Parathyroid adenoma (tissue), 2 donors: ENCODE data around the gene KDR.

Source experiments
- H2AFZ ChIP-seq: fragments of 300-600 bp; sonication (generic); one replicate; pipeline ENCODE4 v1.7.0; 2017; ENCODE audit warnings: antibody characterized with exemption, mild to moderate bottlenecking
- H3K27ac ChIP-seq: fragments of 300-600 bp; sonication (generic); one replicate; pipeline ENCODE4 v1.7.0; 2017
- H3K27me3 ChIP-seq: fragments of 300-600 bp; sonication (generic); one replicate; pipeline ENCODE4 v1.7.0; 2017; ENCODE audit warnings: low read length; ENCODE audit not compliant: control insufficient read depth, insufficient read depth
- H3K36me3 ChIP-seq: fragments of 300-600 bp; sonication (generic); one replicate; pipeline ENCODE4 v1.7.0; 2017; ENCODE audit warnings: low read length; ENCODE audit not compliant: control insufficient read depth, insufficient read depth
- H3K4me1 ChIP-seq: fragments of 300-600 bp; sonication (generic); one replicate; pipeline ENCODE4 v1.7.0; 2017; ENCODE audit warnings: control low read depth
- H3K4me2 ChIP-seq: fragments of 300-600 bp; sonication (generic); one replicate; pipeline ENCODE4 v1.7.0; 2017; ENCODE audit warnings: low read length
- H3K4me3 ChIP-seq: fragments of 300-600 bp; sonication (generic); one replicate; pipeline ENCODE4 v1.7.0; 2017; ENCODE audit warnings: low read depth, low read length
- H3K79me2 ChIP-seq: fragments of 300-600 bp; sonication (generic); one replicate; pipeline ENCODE4 v1.7.0; 2017; ENCODE audit warnings: control low read depth
- H3K9ac ChIP-seq: fragments of 300-600 bp; sonication (generic); one replicate; pipeline ENCODE4 v1.7.0; 2017; ENCODE audit warnings: mild to moderate bottlenecking
- H3K9me3 ChIP-seq: fragments of 300-600 bp; sonication (generic); one replicate; pipeline ENCODE4 v1.7.0; 2017; ENCODE audit warnings: low read length; ENCODE audit not compliant: control insufficient read depth
- TF ChIP-seq, protein P1 (sequence below): fragments of 300-600 bp; sonication (generic); IDR thresholded peaks from one replicate; pipeline ENCODE4 v1.7.0; 2017; ENCODE audit warnings: antibody characterized with exemption, mild to moderate bottlenecking
- donor health status: primary hyperparathyroidism.

The KDR gene

DNA sequence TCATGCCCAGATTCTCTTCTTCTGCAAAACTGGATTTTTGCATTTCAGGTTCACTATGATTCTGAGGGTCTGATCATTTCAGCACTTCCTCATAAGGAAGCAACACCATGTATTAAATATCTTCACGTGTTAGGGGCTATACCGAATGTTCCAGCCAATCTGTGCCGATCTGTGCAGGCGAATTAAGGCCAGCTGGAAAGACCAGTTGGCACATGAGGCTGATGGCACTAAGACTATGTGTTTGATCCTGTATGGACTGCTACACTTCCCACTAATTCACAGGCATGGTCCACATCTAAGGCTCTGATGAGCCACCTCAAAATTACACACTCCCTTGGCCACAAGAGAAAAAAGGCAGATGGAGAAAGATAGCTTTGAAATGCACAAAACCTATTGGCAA is 28.8 kb downstream of the KDR start:
- no peaks in the 10 kb centered on the region for H3K4me1 ChIP-seq

DNA sequence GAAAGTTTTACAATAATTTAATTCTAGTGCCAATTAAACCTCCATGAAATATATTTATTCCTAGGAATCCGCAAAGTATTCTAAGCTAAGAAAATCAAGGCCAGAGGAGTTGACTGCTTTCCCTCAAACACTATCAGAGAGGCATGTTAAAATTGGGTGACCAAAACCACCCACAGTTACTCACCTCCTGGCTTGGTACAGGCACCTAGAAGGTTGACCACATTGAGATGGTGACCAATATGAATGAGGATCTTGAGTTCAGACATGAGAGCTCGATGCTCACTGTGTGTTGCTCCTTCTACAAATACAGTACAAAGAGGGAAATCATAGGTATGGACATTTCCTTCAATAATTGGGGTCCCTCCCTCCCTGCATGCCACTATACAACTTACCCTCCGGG is 29.4 kb downstream of the KDR start:
- TF ChIP-seq, protein P1, sequence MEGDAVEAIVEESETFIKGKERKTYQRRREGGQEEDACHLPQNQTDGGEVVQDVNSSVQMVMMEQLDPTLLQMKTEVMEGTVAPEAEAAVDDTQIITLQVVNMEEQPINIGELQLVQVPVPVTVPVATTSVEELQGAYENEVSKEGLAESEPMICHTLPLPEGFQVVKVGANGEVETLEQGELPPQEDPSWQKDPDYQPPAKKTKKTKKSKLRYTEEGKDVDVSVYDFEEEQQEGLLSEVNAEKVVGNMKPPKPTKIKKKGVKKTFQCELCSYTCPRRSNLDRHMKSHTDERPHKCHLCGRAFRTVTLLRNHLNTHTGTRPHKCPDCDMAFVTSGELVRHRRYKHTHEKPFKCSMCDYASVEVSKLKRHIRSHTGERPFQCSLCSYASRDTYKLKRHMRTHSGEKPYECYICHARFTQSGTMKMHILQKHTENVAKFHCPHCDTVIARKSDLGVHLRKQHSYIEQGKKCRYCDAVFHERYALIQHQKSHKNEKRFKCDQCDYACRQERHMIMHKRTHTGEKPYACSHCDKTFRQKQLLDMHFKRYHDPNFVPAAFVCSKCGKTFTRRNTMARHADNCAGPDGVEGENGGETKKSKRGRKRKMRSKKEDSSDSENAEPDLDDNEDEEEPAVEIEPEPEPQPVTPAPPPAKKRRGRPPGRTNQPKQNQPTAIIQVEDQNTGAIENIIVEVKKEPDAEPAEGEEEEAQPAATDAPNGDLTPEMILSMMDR, result no peak
- Histone ChIP-seq H3K9me3 (no peaks in the 10 kb centered on the region), H3K4me2 (no peak overlapping the region), H3K4me3 (no peak overlapping the region), H3K9ac (no peak overlapping the region), H2AFZ (no peak overlapping the region), H3K79me2 (no peaks in the 10 kb centered on the region), H3K27ac (no peak overlapping the region), H3K4me1 (no peaks in the 10 kb centered on the region), H3K36me3 (no peaks in the 10 kb centered on the region), H3K27me3 (no peaks in the 10 kb centered on the region)

More for the DNA sequence above, 28.8 kb downstream of the KDR start:
- Histone ChIP-seq H3K9ac (no peak overlapping the region), H3K4me2 (no peak overlapping the region), H2AFZ (no peak overlapping the region), H3K9me3 (no peaks in the 10 kb centered on the region), H3K27ac (no peak overlapping the region), H3K79me2 (no peaks in the 10 kb centered on the region), H3K36me3 (no peaks in the 10 kb centered on the region), H3K4me3 (no peak overlapping the region), H3K27me3 (no peaks in the 10 kb centered on the region)
- TF ChIP-seq, protein P1, result no peak

DNA sequence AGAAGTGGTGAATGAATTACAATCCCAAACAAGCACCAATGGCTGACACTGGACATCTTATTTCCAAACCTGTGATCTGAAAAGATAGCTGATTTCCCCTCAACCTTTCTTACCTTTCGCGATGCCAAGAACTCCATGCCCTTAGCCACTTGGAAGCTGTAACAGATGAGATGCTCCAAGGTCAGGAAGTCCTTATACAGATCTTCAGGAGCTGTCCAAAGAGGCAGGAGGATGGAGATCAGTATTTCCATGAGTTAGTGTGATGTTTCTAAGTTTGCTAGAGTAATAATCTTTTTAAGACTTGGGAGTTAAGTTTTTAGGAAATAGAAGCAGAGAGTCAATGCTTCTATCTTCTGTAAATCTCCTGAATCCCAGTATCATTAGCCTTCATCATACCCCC is 32.9 kb downstream of the KDR start:
- Histone ChIP-seq H3K9ac (no peak overlapping the region), H3K4me1 (no peaks in the 10 kb centered on the region), H2AFZ (no peak overlapping the region), H3K4me2 (no peak overlapping the region), H3K27ac (no peak overlapping the region), H3K79me2 (no peaks in the 10 kb centered on the region), H3K9me3 (no peaks in the 10 kb centered on the region), H3K4me3 (no peak overlapping the region), H3K27me3 (no peaks in the 10 kb centered on the region), H3K36me3 (no peaks in the 10 kb centered on the region)
- TF ChIP-seq, protein P1, result no peak

DNA sequence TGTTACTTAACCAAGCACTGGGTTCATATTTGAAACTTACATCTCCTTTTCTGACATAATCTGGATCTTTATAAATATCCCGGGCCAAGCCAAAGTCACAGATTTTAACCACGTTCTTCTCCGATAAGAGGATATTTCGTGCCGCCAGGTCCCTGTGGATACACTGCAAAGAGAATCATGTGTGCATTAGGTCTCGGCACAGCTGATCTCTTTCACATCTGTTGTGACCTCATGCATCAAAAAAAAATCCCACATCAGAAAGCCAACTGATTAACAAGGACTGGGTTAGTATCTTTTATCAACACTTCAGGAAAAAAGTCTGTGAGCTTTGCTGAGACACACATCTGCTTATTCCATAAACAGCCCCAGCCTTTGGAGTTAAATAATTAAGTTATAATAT is 35.5 kb downstream of the KDR start:
- Histone ChIP-seq H3K4me3 (no peak overlapping the region), H3K36me3 (no peaks in the 10 kb centered on the region), H3K4me1 (no peaks in the 10 kb centered on the region), H3K4me2 (no peak overlapping the region), H2AFZ (no peak overlapping the region), H3K79me2 (no peaks in the 10 kb centered on the region), H3K27me3 (no peaks in the 10 kb centered on the region), H3K9me3 (no peaks in the 10 kb centered on the region), H3K27ac (no peak overlapping the region), H3K9ac (no peak overlapping the region)
- TF ChIP-seq, protein P1, result no peak

DNA sequence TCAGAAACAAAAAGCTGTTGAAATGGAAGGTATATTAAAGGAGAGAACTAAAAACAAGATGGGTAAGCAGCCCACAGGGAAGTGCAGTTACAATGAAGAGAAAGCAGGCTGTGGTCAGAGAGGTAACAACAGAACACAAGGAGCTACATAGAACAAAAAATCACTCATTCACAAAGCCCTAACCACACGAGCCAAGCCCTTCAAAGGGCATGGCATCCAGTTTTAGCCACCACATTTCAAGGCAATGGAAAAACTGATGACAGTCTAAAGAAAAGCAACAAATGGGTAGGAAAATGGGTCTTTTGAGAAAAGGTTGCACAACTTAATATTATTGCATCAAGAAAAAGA is 37.5 kb downstream of the KDR start:
- Histone ChIP-seq H3K4me3 (no peak overlapping the region), H3K27me3 (no peaks in the 10 kb centered on the region), H3K9me3 (no peaks in the 10 kb centered on the region), H3K9ac (no peak overlapping the region), H2AFZ (no peak overlapping the region), H3K79me2 (no peaks in the 10 kb centered on the region), H3K27ac (no peak overlapping the region), H3K4me2 (no peak overlapping the region), H3K36me3 (no peaks in the 10 kb centered on the region), H3K4me1 (no peaks in the 10 kb centered on the region)
- TF ChIP-seq, protein P1, result no peak
